Body of pancreas (tissue), 4 donors: Measurements from ENCODE around the gene LCN10.

Source experiments
- POLR2A ChIP-seq, 3 donors: fragments of 450-650 bp; IDR thresholded peaks; one replicate each; pipeline ENCODE4 v1.6.1; 2016; ENCODE audit warnings: antibody characterized with exemption in 3 of 3, mild to moderate bottlenecking in 2 of 3
- TF ChIP-seq, protein P1 (sequence below), 7 experiments: fragments of 450-650 bp in 4 of 7; fragments of 200-600 bp in 3 of 7; sonication (generic) in 3 of 7; IDR thresholded peaks; one replicate each; pipeline ENCODE4 v1.5.1; 2016 to 2019; ENCODE audit warnings: antibody characterized with exemption in 7 of 7

DNA sequence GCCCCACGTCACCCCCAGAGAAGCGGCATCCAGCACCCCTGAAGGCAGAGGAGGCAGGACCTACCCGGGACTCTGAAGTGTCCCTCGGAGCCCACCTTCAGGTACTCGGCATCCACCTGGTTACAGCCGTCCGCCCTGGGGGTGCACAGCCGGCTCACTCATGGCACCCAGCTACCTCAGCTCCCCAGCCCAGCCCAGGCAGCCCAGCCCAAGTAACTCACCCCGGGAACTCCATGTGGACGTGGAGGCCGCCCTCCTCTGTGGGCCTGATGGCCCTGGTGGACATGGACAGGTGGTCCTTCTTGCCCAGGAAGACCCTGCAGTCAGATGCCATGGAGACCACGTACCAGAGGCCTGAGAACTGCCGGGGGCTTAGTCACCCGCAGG, 20.9 kb upstream of the LCN10 start:
- no peak for TF ChIP-seq POLR2A (IDR thresholded peaks at IDR 0.05)
- TF ChIP-seq, protein P1, sequence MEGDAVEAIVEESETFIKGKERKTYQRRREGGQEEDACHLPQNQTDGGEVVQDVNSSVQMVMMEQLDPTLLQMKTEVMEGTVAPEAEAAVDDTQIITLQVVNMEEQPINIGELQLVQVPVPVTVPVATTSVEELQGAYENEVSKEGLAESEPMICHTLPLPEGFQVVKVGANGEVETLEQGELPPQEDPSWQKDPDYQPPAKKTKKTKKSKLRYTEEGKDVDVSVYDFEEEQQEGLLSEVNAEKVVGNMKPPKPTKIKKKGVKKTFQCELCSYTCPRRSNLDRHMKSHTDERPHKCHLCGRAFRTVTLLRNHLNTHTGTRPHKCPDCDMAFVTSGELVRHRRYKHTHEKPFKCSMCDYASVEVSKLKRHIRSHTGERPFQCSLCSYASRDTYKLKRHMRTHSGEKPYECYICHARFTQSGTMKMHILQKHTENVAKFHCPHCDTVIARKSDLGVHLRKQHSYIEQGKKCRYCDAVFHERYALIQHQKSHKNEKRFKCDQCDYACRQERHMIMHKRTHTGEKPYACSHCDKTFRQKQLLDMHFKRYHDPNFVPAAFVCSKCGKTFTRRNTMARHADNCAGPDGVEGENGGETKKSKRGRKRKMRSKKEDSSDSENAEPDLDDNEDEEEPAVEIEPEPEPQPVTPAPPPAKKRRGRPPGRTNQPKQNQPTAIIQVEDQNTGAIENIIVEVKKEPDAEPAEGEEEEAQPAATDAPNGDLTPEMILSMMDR (IDR thresholded peaks at IDR 0.05): no peak
